CD4-positive, CD25-positive, alpha-beta regulatory T cell (primary cell): ENCODE data around the gene TYMS. TPM values are rescaled to one million over a fixed set of nuclear protein-coding genes. Genes with fewer than 3 reads are reported as not detected.

Experiments used
- ATAC-seq, 2 donors: fragments of 150-1000 bp; cut with Tn5 transposase; one replicate each; pipeline ENCODE4 v1.10.0; 2021; ENCODE audit warnings: low read depth in 2 of 2, moderate number of reproducible peaks in 2 of 2, moderate library complexity in 1 of 2
- DNase-seq, 3 donors: peaks; one replicate each; pipeline versions ENCODE4 v3.0.0 to v3.0.0-alpha.2; 2012 to 2022; ENCODE audit warnings: mixed read lengths in 1 of 3
- H3K27ac ChIP-seq: one replicate; pipeline ENCODE4 v1.7.0; 2013; ENCODE audit warnings: mild to moderate bottlenecking, low read length; ENCODE audit not compliant: insufficient read depth, poor library complexity, severe bottlenecking
- H3K27me3 ChIP-seq: one replicate; pipeline ENCODE4 v1.7.0; 2013; ENCODE audit warnings: low read length; ENCODE audit not compliant: control insufficient read depth, insufficient read depth
- H3K36me3 ChIP-seq: one replicate; pipeline ENCODE4 v1.7.0; 2013; ENCODE audit warnings: mild to moderate bottlenecking, low read length, moderate library complexity; ENCODE audit not compliant: control insufficient read depth, insufficient read depth
- H3K4me1 ChIP-seq: 2 replicates; pipeline ENCODE4 v1.7.0; 2013; ENCODE audit warnings: mild to moderate bottlenecking, low read length; ENCODE audit not compliant: insufficient read depth, control insufficient read depth, poor library complexity, severe bottlenecking
- H3K4me3 ChIP-seq: one replicate; pipeline ENCODE4 v1.7.0; 2013; ENCODE audit warnings: low read depth, mild to moderate bottlenecking, low read length, moderate library complexity
- H3K9me3 ChIP-seq, 2 experiments: 1 replicate in 1 of 2; 2 replicates in 1 of 2; pipeline ENCODE4 v1.7.0; 2013; ENCODE audit warnings: low read length in 2 of 2, mild to moderate bottlenecking in 1 of 2, moderate library complexity in 1 of 2; ENCODE audit not compliant: control insufficient read depth in 2 of 2
- H3K27ac Mint-ChIP-seq, 3 donors: one replicate each; pipeline ENCODE4 v1.8.0; 2020 to 2022; ENCODE audit warnings: mild to moderate bottlenecking in 3 of 3, mixed read lengths in 3 of 3, moderate library complexity in 2 of 3
- H3K27me3 Mint-ChIP-seq: one replicate; pipeline ENCODE4 v1.8.0; 2022; ENCODE audit warnings: mild to moderate bottlenecking, mixed read lengths
- H3K36me3 Mint-ChIP-seq: one replicate; pipeline ENCODE4 v1.8.0; 2020; ENCODE audit warnings: mixed read lengths
- H3K4me1 Mint-ChIP-seq, 4 donors: one replicate each; pipeline ENCODE4 v1.8.0; 2020 to 2022; ENCODE audit warnings: mixed read lengths in 4 of 4, mild to moderate bottlenecking in 1 of 4
- H3K4me3 Mint-ChIP-seq, 4 donors: one replicate each; pipeline ENCODE4 v1.8.0; 2020 to 2022; ENCODE audit warnings: mild to moderate bottlenecking in 4 of 4, mixed read lengths in 4 of 4, moderate library complexity in 3 of 4
- H3K9me3 Mint-ChIP-seq, 7 donors: one replicate each; pipeline ENCODE4 v1.8.0; 2020 to 2022; ENCODE audit warnings: mixed read lengths in 7 of 7, mild to moderate bottlenecking in 3 of 7, moderate library complexity in 2 of 7
- polyA plus RNA-seq, 4 donors: library from polyadenylated mRNA; unstranded; fragments of 300-500 nt; fragmentation: Illumina TruSeq; gene quantifications; one replicate each; pipeline ENCODE4 v1.2.3, GENCODE V29; 2021
- total RNA-seq: library from RNA; stranded (reverse); gene quantifications from one replicate; pipeline ENCODE4 v1.2.3, GENCODE V29; 2022

The TYMS gene
- total and polyA plus RNA-seq, 5 donors from 2014 or later, result 4.9 to 14.4 (median 7.3) TPM

DNA sequence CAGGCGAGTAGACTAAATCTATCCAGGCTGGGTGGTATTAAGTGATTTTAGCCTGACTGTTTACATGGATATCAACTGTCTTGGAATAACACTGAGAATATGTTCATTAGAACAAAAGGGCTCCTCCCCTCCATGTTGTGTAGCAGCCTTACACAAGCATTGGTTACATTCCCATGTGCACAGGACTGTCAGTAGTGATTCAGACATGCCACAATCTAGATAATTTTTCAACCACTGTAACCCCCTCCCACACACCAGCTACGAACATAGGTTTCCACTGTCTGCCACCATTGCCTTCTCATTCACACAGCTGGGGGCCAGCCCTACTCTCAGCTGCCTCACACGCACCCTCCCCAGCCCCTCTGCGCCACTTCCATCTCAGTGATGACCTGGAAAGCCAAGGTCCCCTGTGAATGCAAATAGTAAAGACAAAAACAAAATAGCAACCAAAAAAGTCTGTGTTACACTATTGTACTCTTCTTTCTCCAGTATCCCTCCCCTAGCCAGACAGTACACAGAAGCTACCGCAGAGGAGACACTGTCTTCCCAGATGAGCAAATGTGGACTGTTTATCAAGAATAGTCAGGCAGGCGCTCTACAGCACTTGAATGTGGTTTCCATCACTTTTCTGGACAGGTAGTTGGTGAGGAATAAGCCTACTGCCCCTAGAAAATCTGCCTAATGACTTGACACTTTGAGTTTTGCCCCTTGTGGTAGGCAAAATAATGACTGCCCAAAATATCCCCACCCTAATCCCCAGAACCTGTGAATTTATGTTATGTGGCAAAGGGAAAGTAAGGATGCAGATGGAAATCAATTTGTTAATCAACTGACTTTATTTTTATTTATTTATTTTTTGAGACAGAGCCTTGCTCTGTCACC is 27.9 kb upstream of the TYMS start:
- no peak for ATAC-seq

DNA sequence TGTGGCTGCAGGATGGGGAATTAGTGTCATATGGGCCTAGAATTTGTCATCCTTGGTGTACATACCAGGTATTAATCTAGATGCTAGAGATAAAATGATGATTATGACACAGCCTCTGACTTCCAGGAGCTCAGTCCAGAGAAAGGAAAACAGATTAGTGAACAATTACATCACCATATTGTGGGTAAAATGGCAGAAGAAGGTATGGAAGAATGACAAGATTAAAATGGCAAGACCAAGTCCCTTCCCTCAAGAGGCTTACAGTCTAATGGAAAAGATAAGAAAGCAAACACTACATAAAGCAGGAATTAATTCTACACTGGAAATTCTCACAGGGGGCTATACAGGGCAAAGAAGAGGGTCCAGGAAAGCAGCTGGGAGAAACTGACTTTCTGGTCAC is 25.9 kb upstream of the TYMS start:
- ATAC-seq, result no peak
- Mint-ChIP-seq H3K4me1 (peaks cover 0 to 5% (median 0%) of the 10 kb centered on the region in 4 donors), H3K4me3 (no peak overlapping the region)

More for the DNA sequence above, 27.9 kb upstream of the TYMS start:
- Histone ChIP-seq H3K9me3 (no peaks in the 10 kb centered on the region), H3K4me1 (no peaks in the 10 kb centered on the region), H3K36me3 (no peaks in the 10 kb centered on the region), H3K27me3 (no peaks in the 10 kb centered on the region), H3K4me3 (no peak overlapping the region), H3K27ac (no peak overlapping the region)
- no peak overlapping the region for H3K27ac Mint-ChIP-seq
- peaks cover 0 to 5% (median 0%) of the 10 kb centered on the region in 4 donors for H3K4me1 Mint-ChIP-seq
- DNase-seq, result no peak
- H3K4me3 Mint-ChIP-seq, result no peak overlapping the region
- H3K36me3 Mint-ChIP-seq, result no peaks in the 10 kb centered on the region
- peaks cover 0 to 5% (median 0%) of the 10 kb centered on the region in 7 donors for H3K9me3 Mint-ChIP-seq
- peaks cover 37% of the 10 kb centered on the region for H3K27me3 Mint-ChIP-seq

GRCh38 chr18:634551-635045 is 22.9 kb upstream of the TYMS start:
- H3K36me3 ChIP-seq, result no peaks in the 10 kb centered on the region
- H3K9me3 ChIP-seq, result no peaks in the 10 kb centered on the region
- ATAC-seq, result no peak
- Mint-ChIP-seq H3K4me1 (no peaks in the 10 kb centered on the region), H3K36me3 (no peaks in the 10 kb centered on the region), H3K9me3 (peaks cover 0 to 5% (median 0%) of the 10 kb centered on the region in 7 donors), H3K27me3 (peaks cover 21% of the 10 kb centered on the region), H3K4me3 (no peak overlapping the region), H3K27ac (no peak overlapping the region)
- DNase-seq, result no peak
- no peaks in the 10 kb centered on the region for H3K4me1 ChIP-seq
- no peak overlapping the region for H3K27ac ChIP-seq
- H3K4me3 ChIP-seq, result no peak overlapping the region
- H3K27me3 ChIP-seq, result no peaks in the 10 kb centered on the region

More for the DNA sequence above, 25.9 kb upstream of the TYMS start:
- H3K4me1 ChIP-seq, result no peaks in the 10 kb centered on the region
- Mint-ChIP-seq H3K27ac (no peak overlapping the region), H3K9me3 (peaks cover 0 to 5% (median 0%) of the 10 kb centered on the region in 7 donors), H3K27me3 (peaks cover 33% of the 10 kb centered on the region), H3K36me3 (no peaks in the 10 kb centered on the region)
- DNase-seq, result no peak
- no peak overlapping the region for H3K4me3 ChIP-seq
- H3K27ac ChIP-seq, result no peak overlapping the region
- no peaks in the 10 kb centered on the region for H3K9me3 ChIP-seq
- H3K36me3 ChIP-seq, result no peaks in the 10 kb centered on the region
- H3K27me3 ChIP-seq, result no peaks in the 10 kb centered on the region

DNA sequence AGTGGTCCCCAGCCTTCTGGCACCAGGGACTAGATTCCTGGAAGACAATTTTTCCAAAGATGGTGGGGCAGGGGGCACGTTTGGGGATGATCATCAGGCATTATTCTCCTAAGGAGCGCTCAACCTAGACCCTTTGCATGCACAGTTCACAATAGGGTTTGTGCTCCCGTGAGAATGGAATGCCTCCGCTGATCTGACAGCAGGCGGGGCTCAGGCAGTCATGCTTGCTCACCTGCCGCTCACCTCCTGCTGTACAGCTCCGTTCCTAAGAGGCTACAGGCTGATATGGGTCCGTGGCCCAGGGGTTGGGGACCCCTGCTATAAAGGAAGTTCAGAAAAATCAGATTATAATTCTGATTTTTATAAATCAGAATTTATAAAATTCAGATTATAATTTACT is 22.3 kb upstream of the TYMS start:
- ATAC-seq (no peak), DNase-seq (no peak)
- no peak overlapping the region for H3K4me3 ChIP-seq
- H3K27me3 ChIP-seq, result no peaks in the 10 kb centered on the region
- Mint-ChIP-seq H3K27ac (no peak overlapping the region), H3K9me3 (peaks cover 0 to 5% (median 0%) of the 10 kb centered on the region in 7 donors), H3K36me3 (no peaks in the 10 kb centered on the region), H3K4me3 (no peak overlapping the region), H3K27me3 (peaks cover 18% of the 10 kb centered on the region), H3K4me1 (no peaks in the 10 kb centered on the region)
- no peaks in the 10 kb centered on the region for H3K36me3 ChIP-seq
- H3K27ac ChIP-seq, result no peak overlapping the region
- H3K4me1 ChIP-seq, result no peaks in the 10 kb centered on the region
- no peaks in the 10 kb centered on the region for H3K9me3 ChIP-seq

DNA sequence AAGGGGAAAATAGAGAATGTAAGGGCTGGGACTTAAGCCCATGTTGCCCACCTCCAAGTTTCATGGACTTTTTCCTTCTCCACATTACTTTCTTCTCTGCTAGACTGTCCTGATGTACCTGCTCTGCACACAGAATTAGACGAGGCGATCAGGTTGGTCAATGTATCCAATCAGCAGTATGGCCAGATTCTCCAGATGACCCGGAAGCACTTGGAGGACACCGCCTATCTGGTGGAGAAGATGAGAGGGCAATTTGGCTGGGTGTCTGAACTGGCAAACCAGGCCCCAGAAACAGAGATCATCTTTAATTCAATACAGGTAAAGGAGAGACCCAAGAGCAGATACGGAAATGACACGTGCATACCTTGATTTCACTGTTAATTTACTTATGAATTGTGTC is 16.2 kb upstream of the TYMS start:
- no peak overlapping the region for H3K27ac ChIP-seq
- peaks cover 8% of the 10 kb centered on the region for H3K27me3 ChIP-seq
- H3K4me1 Mint-ChIP-seq, result no peaks in the 10 kb centered on the region
- no peaks in the 10 kb centered on the region for H3K9me3 Mint-ChIP-seq
- H3K4me3 ChIP-seq, result no peak overlapping the region
- H3K27me3 Mint-ChIP-seq, result peaks cover 16% of the 10 kb centered on the region
- H3K4me3 Mint-ChIP-seq, result no peak overlapping the region
- DNase-seq (no peak), ATAC-seq (no peak)
- no peak overlapping the region for H3K27ac Mint-ChIP-seq
- no peaks in the 10 kb centered on the region for H3K9me3 ChIP-seq
- no peaks in the 10 kb centered on the region for H3K4me1 ChIP-seq
- no peaks in the 10 kb centered on the region for H3K36me3 Mint-ChIP-seq
- no peaks in the 10 kb centered on the region for H3K36me3 ChIP-seq

DNA sequence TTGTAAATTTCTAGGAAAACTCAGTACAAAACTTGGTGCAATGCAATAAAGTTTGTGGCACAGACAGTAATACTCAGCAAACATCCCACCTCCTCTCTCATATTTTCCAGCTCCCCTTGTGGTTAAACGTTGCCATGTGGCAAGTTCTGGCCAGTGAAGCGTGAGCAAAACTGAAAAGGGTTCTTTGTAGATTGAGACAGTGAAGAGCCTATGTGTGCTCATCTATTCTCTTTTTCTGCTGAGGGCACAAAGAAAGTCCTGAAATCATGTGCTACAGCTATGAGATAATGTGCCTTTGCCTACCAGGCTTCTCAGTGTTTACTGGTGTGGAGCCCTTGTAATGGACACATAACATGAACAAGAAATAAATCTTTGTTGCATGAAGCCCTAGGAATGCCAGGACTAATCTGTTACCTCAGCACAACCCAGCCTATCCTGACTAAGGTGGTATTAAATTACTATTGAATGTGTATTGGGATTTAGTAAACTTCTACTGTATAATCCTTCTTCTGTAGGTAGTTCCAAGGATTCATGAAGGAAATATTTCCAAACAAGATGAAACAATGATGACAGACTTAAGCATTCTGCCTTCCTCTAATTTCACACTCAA is 13.0 kb upstream of the TYMS start:
- DNase-seq (no peak), ATAC-seq (no peak)
- H3K4me1 ChIP-seq, result no peaks in the 10 kb centered on the region
- no peaks in the 10 kb centered on the region for H3K9me3 ChIP-seq
- peaks cover 12% of the 10 kb centered on the region for H3K27me3 Mint-ChIP-seq
- H3K36me3 Mint-ChIP-seq, result no peaks in the 10 kb centered on the region
- H3K27ac ChIP-seq, result no peak overlapping the region
- peaks cover 8% of the 10 kb centered on the region for H3K27me3 ChIP-seq
- no peaks in the 10 kb centered on the region for H3K36me3 ChIP-seq
- H3K9me3 Mint-ChIP-seq, result peaks cover 0 to 2% (median 0%) of the 10 kb centered on the region in 7 donors
- no peak overlapping the region for H3K27ac Mint-ChIP-seq
- H3K4me3 ChIP-seq, result no peak overlapping the region
- no peak overlapping the region for H3K4me3 Mint-ChIP-seq
- no peaks in the 10 kb centered on the region for H3K4me1 Mint-ChIP-seq

- ATAC-seq, result no peak
- peaks cover 0 to 2% (median 0%) of the 10 kb centered on the region in 7 donors for H3K9me3 Mint-ChIP-seq
Observed at GRCh38 chr18:647304-647703, 10.1 kb upstream of the TYMS start.

More at GRCh38 chr18:647304-647703, 10.1 kb upstream of the TYMS start:
- Mint-ChIP-seq H3K36me3 (no peaks in the 10 kb centered on the region), H3K27me3 (peaks cover 10% of the 10 kb centered on the region), H3K4me3 (no peak overlapping the region), H3K4me1 (peaks cover 0 to 13% (median 4%) of the 10 kb centered on the region in 4 donors), H3K27ac (no peak overlapping the region)
- Histone ChIP-seq H3K9me3 (no peaks in the 10 kb centered on the region), H3K27ac (no peak overlapping the region), H3K27me3 (peaks cover 8% of the 10 kb centered on the region), H3K36me3 (no peaks in the 10 kb centered on the region), H3K4me1 (no peaks in the 10 kb centered on the region), H3K4me3 (no peak overlapping the region)
- no peak for DNase-seq
